Lower lobe of right lung (tissue), 2 donors: Measurements from ENCODE around the gene ANKRD52. TPM values are rescaled to one million over a fixed set of nuclear protein-coding genes. Genes with fewer than 3 reads are reported as not detected.

Experiments used
- ATAC-seq, 2 donors: fragments of 200-7000 bp; cut with Tn5 transposase; one replicate each; pipeline ENCODE4 v1.9.1; 2020 to 2022; ENCODE audit warnings: mild to moderate bottlenecking in 2 of 2, moderate library complexity in 2 of 2
- DNase-seq: peaks from one replicate; pipeline ENCODE4 v3.0.0-alpha.2; 2020
- H3K27ac ChIP-seq: fragments of 200-600 bp; one replicate; pipeline ENCODE4 v1.8.0; 2022
- H3K27me3 ChIP-seq: fragments of 200-600 bp; one replicate; pipeline ENCODE4 v1.8.0; 2022; ENCODE audit warnings: low read depth
- H3K36me3 ChIP-seq: fragments of 200-600 bp; one replicate; pipeline ENCODE4 v1.8.0; 2022; ENCODE audit warnings: mild to moderate bottlenecking
- H3K4me1 ChIP-seq: fragments of 200-600 bp; one replicate; pipeline ENCODE4 v1.8.0; 2022
- H3K4me3 ChIP-seq: fragments of 200-600 bp; one replicate; pipeline ENCODE4 v1.8.0; 2022; ENCODE audit warnings: mild to moderate bottlenecking
- H3K9me3 ChIP-seq: fragments of 200-600 bp; one replicate; pipeline ENCODE4 v1.8.0; 2022
- intact Hi-C: fragments of 100-400 bp; cut with DNase I; formaldehyde crosslinking; loops from one replicate; pipeline ENCODE4 v1.11.0; 2022
- total RNA-seq: library from RNA; stranded (reverse); fragmentation: NEBNext Ultra II Directional; extraction: Animal tissue kit (Norgen Biotek cat#: 25700); gene quantifications from one replicate; pipeline ENCODE4 v1.2.1, GENCODE V29; 2021
- TF ChIP-seq, protein P1 (sequence below): fragments of 200-600 bp; IDR thresholded peaks from one replicate; pipeline ENCODE4 v1.8.0; 2022; ENCODE audit warnings: antibody characterized with exemption, mild to moderate bottlenecking
- donor health status: DM: no; HTN: yes; CAD: no; lungs with severe emphysema.

The ANKRD52 gene
- total RNA-seq, 1 donor from 2014 or later: 27.8 TPM

DNA sequence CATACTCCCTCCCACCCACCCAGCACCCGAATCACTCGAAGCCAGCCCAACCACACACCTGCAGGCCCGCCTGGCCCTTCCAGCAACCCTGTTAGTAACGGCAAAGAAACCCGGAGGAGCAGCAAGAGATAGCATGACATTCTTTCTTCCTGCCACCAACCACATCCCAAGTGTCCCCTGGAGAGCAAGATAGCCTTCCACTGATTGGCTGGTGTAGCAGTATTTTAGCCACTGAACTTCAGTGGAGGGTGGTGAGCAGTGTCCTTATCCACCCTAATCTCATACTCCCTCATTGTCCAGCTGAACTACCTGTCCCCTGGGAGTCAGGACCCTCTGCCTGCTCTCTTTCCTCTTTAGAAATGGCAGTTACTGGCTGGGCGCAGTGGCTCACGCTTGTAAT is 29.1 kb downstream of the ANKRD52 start:
- ATAC-seq: no peak
- intact Hi-C loops: no loop called here
- Histone ChIP-seq H3K27me3 (no peaks in the 10 kb centered on the region), H3K27ac (no peak overlapping the region), H3K36me3 (peaks cover 14% of the 10 kb centered on the region), H3K4me1 (peaks cover 8% of the 10 kb centered on the region), H3K4me3 (no peak overlapping the region), H3K9me3 (no peaks in the 10 kb centered on the region)
- TF ChIP-seq, protein P1, sequence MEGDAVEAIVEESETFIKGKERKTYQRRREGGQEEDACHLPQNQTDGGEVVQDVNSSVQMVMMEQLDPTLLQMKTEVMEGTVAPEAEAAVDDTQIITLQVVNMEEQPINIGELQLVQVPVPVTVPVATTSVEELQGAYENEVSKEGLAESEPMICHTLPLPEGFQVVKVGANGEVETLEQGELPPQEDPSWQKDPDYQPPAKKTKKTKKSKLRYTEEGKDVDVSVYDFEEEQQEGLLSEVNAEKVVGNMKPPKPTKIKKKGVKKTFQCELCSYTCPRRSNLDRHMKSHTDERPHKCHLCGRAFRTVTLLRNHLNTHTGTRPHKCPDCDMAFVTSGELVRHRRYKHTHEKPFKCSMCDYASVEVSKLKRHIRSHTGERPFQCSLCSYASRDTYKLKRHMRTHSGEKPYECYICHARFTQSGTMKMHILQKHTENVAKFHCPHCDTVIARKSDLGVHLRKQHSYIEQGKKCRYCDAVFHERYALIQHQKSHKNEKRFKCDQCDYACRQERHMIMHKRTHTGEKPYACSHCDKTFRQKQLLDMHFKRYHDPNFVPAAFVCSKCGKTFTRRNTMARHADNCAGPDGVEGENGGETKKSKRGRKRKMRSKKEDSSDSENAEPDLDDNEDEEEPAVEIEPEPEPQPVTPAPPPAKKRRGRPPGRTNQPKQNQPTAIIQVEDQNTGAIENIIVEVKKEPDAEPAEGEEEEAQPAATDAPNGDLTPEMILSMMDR: no peak
- no peak for DNase-seq

DNA sequence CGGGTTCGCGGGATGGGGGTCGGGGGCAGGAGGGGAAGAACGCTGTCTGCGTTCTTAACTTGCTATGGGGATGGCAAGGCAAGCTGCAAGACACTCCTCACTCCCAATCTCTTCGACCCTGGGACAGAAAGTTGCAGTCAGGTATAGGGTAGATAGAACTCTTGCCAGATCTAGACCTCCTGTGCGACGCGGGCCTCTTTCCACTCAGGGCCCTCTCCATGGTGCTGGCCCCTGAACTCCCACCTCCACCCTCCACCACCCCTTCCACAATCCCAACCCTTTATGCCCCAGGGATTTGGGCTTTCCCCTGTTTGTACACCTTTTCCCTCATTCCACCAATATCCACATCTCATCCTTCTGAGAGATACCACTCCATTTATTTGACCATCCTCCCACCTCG is 33.2 kb downstream of the ANKRD52 start:
- no peaks in the 10 kb centered on the region for H3K27me3 ChIP-seq
- TF ChIP-seq, protein P1: no peak
- intact Hi-C loops: no loop called here
- ATAC-seq: no peak
- peaks cover 14% of the 10 kb centered on the region for H3K36me3 ChIP-seq
- H3K27ac ChIP-seq: no peak overlapping the region
- H3K9me3 ChIP-seq: no peaks in the 10 kb centered on the region
- no peak for DNase-seq
- H3K4me3 ChIP-seq: peak overlapping the region; percentile 77
- H3K4me1 ChIP-seq: peaks cover 40% of the 10 kb centered on the region

DNA sequence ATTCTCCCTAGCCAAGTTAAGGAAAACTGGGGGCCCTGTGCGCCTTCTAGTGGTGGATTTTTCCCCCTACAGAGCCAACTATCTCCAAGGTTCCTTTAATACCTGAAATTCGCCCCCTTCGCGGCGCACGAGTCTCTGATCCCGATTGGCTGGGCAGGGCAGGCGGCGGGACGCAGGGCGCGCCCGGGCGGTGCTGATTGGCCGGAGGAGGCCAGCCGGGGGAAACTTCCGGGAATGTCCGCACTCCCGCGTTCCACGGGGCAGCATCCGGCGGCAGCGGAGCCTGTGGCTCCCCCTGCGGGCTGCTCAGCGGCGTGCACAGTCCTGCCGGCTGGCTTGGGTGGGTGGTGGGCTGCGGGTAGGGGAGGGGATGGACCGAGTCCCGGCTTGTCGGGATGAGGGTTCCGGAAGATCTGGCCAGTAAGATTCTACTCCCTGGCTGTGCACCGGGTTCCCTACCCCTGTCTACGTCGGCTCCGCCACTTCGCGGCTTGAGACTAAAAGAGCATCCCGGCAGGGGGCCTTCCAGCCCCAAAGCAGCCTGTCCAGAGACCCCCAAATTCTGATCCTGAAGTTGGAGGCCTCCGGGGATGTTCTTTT is 34.0 kb downstream of the ANKRD52 start, which contains the start of gene NABP2:
Gene NABP2, plus strand, starts transcription at position 241 of the 600 bp plus-strand sequence. CDS start 515 bp downstream, outside the sequence.
- Histone ChIP-seq H3K9me3 (no peaks in the 10 kb centered on the region), H3K4me3 (peak within 1 kb of the TSS; percentile 77), H3K27me3 (no peaks in the 10 kb centered on the region), H3K27ac (peak within 1 kb of the TSS; percentile 96), H3K4me1 (peaks cover 43% of the 10 kb centered on the region), H3K36me3 (peaks cover 13% of the 10 kb centered on the region)
- peak; percentile 90 to 93 for ATAC-seq
- intact Hi-C loops: no loop called here
- TF ChIP-seq, protein P1: peak; percentile 87
- peak; percentile 98 for DNase-seq

DNA sequence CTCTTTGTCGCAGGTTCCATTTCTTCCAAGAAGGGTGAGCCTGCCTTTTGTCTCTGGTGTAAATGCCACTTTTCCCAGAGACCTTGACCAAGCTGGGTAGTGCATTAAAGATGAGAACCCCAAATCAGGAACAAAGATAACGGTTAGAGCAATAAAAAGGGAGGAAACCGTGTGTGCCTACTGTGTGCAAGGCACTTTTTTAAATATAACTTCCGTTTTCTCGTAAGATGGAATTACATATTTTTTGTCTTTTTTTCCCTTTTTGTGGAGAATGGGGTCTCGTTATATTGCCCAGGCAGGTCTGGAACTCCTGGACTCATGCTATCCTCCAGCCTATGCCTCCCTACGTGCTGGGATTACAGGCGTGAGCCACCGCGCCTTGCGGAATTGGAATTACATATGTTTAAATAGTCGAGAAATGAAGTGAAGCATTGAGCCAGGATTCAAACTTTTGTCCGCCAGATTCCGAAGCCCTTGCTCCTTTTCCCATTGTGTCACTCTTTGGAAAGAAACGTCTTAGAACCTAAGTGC is 34.5 kb downstream of the ANKRD52 start:
- DNase-seq (no peak), ATAC-seq (no peak)
- peak overlapping the region; percentile 77 for H3K4me3 ChIP-seq
- TF ChIP-seq, protein P1: no peak
- no peaks in the 10 kb centered on the region for H3K27me3 ChIP-seq
- intact Hi-C loops: no loop called here
- H3K9me3 ChIP-seq: no peaks in the 10 kb centered on the region
- H3K36me3 ChIP-seq: peaks cover 8% of the 10 kb centered on the region
- peak overlapping the region; percentile 96 for H3K27ac ChIP-seq
- peaks cover 43% of the 10 kb centered on the region for H3K4me1 ChIP-seq

DNA sequence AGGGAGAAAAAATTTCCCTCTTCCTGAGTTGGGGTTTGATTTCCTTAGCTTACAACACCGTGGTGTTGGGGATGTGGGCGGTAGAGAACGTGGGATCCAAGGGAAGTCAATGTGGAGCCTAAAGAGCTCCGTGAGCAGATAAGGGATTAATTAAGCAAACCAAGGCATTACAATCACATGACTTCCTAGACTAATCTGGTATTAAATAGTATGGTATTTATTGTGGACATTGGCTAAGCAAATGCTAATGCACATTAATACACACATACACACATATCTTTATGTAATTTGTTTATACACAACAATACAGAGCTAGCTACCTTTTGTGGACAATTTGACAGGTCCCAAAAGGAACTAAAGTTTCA is 35.7 kb downstream of the ANKRD52 start:
- peak overlapping the region; percentile 80 for H3K4me3 ChIP-seq
- H3K9me3 ChIP-seq: no peaks in the 10 kb centered on the region
- ATAC-seq (no peak), DNase-seq (no peak)
- peaks cover 43% of the 10 kb centered on the region for H3K4me1 ChIP-seq
- H3K27me3 ChIP-seq: no peaks in the 10 kb centered on the region
- TF ChIP-seq, protein P1: no peak
- H3K27ac ChIP-seq: peak overlapping the region; percentile 96
- intact Hi-C loops: no loop called here
- peaks cover 3% of the 10 kb centered on the region for H3K36me3 ChIP-seq
